Right kidney (tissue), 1 donor: ENCODE results near the gene LMNTD2.
"Not testable (repeated sequence)": the region's sequence is repeated elsewhere in the genome, so short reads cannot be mapped to it uniquely, and the experiment has no call there.

Source experiments
- DNase-seq: peaks from one replicate; pipeline ENCODE4 v3.0.0-alpha.2; 2016

LMNTD2 gene

DNA sequence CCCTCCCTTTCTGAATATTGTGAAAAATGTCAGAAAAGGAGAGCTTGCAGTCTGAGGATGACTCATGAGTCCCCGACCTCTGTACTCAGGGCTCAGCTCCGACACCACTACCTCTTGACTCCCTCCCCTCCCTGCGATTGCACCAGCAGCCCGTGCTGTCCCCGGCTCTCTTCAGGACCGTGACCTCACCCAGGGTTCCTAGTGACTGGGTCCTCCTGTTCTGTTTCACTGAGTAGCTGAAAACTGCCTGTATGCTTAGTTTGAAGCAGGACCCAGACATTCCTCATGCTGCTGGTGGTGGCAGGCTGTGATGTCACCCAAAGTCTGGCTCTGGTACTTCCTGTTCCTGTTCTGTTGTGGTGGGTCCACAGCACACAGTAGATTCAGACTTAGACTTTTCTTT lies 27.4 kb upstream of the LMNTD2 start:
- DNase-seq = no peak

DNA sequence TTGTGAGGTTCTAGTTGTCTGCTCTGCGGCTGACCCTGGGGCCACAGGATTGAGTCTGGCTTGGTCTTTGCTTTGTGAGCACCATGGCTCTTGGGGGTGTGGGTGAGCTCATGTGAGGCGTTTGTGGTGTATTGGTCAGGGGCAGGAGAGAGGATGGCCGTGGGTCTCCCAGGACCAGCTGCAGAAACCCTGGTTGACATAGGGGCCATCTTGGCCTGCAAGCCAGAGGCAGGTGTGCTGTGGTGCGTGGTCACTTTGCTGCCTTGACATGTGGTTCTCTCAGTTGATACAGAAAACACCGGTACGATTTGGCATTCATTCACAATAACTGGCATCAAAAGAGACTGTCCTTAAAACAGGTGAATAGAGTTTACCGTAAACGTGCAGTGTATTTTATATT lies 27.0 kb upstream of the LMNTD2 start:
- DNase-seq = no peak

DNA sequence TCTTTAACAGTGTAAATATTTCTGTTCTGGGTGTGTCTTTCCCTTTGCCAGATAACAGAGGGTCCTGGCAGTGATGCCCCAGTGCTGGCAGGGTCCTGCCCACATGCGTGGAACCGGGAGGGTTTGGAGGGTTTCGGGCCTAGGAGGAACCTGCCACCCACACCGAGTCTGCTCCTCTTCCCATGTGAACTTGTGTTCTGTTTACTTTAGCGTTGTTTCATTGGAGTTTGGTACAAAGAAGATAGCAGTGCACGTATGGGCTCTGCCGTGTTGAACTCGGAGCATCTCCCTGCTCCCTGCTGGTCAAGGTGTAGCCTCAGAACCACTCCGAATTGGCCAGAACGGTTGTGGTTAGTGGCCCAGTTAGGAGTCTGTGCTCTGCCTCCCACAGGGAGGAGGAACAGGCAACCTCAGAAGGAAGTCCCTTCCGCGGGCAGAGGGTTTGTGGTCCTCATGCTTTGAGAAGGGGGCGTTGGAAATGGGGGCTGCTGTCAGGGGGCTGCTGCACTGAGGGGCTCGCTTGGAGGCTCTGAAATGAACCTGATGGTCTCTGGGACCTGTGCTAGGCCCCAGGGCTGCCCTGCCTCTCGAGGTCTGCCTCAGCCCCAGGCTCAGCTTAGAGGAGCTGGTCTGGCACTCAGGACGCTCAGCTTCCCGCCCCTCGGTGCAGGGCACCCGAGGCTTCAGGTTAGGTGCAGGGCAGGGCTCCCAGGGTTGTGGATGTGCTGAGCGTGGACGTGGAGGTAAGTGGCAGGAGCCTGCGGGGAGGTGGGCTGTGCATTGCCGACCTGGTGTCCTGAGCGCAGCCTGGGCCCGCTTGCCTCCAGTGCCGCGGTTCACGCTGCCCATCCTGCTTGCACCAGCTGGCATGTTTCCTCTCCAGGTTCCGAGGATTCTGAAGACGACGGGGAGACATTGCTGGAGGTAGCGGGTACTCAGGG lies 26.1 kb upstream of the LMNTD2 start:
- no peak for DNase-seq

DNA sequence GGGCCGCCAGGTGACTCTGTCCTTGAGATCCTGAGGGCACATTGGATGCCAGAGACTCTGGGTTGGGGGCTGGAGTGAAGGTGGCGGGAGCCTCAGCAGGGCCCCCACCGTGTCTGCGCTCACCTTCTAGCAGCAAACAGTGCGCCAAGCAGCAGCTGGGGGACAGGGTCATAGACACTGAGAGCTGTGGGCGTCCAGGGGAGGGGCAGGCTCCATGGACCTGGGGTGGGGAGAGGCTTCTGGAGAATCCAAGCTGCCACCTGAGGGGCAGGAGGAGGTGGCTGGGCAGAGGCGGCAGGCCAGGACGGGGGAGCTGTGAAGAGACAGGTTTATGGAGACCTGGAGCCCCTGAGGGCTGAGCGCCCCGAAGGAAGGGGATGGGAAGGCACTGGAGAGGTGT lies 23.7 kb upstream of the LMNTD2 start:
- no peak for DNase-seq

DNA sequence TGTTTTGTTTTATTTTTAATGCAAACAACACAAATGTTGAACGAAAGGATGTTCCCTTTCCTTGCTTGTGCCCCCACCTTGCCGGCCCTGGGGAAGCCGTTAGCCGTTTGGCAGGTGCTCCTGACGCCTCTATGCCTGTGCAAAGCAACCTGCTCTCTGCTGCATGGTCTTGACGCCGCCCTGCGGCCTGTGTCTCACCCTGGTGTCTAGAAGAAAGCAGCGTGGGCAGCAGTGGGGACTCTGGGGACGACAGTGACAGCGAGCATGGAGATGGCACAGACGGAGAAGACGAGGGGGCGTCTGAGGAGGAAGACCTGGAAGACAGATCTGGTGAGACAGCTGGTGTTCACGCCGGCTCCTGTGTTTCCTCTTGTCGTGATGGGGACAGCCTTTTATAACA lies 21.2 kb upstream of the LMNTD2 start:
- DNase-seq = no peak

DNA sequence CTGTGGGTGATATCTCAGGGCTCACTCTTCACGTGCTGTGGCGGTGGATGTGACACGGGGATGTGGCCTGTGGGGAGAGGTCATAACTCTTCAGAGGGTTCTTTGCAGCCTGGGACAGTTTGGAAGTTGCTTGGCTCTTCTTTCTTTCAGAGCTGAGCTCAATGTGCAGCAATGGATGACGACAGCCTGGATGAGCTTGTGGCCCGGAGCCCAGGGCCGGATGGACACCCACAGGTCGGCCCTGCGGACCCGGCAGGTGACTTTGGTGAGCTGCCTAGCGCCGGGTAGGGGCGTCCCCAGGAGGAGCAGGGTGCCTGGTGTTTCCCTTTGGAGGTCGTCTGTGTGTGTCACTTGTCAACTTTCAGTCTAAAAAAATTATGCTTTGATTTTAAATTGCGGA lies 20.8 kb upstream of the LMNTD2 start:
- no peak for DNase-seq

DNA sequence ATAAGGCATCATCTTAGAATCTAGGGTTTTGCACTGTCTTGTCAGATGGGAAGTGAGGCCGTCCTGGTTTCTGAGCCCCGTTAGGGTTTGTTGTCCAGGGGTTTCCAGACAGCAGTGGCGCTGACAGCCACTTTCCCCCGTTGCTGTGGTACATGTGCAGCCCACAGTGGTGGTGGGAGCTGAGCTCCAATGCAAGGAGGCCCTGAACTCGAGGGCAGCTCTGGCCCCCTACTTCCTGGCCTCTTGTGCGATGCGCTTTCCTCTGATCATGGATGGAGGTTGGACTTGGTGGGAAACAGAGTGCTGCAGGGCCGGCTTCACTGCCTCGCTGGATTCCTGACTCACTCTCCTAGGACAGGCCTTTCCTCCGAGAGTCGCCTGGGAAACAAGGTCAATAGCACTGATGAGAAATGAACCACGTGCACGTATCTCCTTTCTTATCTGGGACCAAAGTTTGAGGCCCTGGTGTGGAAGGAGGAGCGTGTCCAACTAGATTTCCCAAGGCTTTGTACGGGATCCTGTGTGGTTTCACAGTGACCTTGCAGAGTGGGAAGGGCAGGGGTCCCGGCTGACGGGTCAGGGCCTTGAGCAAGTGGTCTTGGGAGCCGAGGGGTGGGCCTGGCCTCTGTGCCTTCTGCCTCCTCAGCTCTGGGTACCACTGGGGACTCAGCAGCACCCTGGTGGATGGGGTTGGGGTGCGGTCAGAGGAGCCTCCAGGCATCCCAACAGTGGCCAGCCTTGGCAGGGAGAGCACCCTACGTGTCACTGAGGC lies 19.5 kb upstream of the LMNTD2 start:
- no peak for DNase-seq

DNA sequence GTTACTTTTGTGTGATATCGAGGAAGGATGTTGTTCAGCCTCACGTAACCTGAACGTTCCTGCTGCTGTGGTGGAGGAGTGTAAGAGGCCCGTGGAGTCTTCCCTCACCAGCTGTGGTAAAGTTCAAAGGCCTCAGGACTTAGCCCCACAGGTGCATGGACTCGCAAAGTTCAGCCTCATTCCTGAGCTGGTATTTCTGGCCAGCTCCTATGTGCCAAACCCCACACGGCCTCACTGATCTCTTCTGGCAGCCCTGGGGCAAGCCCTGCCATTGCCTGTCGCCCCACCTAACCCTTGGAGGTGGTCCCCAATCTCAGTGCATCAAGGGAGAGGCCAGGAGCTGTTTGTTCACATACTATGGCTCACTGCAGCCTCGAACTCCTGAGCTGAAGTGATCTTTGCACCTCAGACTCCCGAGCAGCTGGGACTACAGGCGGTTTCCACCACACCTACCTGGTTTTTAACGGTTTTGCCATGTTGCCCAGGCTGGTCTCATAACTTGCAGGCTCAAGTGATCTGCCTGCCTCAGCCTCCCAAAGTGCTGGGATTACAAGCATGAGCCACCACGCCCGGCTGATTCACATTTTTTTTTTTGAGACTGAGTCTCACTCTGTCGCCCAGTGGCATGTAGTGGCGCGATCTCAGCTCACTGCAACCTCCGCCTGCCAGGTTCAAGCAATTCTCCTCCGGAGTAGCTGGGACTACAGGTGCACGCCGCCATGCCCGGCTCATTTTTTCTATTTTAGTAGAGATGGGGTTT lies 17.9 kb upstream of the LMNTD2 start:
- no peak for DNase-seq

DNA sequence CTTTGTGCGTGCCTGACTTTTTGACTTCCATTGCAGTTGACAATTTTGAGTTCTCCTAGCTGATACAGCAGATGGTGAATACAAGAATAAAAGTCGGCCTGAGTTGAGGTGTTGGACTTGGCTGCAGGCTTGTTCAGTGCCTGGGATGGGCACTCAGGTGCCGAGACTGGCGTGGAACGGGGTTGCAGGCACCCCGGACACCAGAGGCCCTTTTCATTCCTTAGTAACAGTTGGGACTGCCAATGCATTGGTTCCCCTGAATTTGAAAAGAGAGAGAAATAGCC lies 17.0 kb upstream of the LMNTD2 start:
- DNase-seq = no peak

DNA sequence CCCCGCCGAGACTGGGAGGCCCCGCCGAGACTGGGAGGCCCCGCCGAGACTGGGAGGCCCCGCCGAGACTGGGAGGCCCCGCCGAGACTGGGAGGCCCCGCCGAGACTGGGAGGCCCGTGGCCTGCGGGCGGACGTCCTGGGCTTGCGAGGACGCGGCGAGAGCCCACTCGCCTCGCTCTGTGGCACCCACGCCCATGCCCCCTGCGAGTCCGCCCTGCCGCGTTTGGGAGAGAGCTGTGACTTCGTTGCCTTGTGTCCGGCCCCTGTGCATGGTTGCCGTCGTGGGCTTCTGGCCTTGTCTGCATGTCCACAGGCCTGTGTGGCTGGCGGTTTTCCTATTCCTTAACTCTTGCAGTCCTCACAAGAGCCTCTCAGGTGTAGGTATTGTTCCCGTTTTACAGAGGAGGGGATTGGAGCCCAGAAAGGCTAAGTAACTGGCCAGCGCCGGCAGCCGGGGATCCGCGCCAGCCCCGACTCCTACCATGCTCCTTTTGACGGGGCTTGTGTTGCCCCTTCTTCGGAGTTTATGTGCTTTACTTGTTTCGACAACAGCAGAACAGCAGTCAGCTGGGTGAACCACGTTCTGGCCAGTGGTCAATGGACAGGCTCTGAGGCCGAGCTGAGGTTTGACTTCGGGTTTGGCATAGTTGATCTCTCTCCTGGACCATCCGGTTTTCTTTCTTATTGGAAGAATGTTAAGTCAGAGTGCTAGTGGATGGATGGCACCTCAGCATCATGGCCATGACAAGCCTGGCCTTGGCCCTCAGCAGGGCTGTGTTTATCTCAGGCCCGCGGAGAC lies 16.5 kb upstream of the LMNTD2 start:
- DNase-seq = no peak

DNA sequence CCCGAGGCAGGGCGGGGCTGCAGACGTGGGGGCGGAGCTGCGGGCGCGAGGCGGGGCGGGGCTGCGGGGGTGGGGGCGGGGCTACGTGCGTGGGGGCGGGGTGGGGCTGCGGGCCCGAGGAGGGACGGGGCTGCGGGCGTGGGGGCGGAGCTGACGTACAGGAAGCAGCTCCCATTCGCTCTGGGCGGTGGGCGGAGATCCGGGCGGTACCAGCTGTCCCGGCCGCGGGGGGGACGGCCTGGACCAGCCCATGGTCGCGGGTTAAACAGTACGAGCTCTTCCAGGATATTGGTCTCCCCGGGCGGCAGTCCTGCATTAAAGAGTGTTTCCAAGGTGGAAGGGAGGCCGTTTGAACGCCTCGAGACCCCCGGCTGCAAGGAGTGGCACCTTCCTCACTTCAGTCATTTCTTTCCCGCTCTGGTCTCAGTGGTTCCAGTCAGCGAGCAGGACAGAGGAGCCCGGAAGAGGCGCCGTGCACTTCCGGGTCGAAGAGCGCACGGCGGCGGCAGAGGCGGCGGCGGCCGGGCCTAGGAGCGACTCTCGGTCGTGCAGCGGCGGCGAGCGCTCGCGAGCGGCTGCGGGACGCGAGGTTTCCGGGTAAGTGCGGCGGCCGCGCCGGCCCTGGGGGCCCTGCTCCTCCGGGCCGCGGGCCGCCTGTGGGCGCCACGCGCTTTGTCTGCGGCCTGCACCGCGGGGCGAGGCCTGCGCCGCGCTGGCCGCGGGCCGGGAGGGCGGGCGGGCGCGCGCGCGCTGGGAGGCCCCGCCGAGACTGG lies 15.6 kb upstream of the LMNTD2 start, which contains the start of gene PHRF1:
Gene PHRF1, plus strand, starts transcription at position 475 of the 773 bp plus-strand sequence. CDS start 5,043 bp downstream, outside the sequence.
- peak; percentile 99 for DNase-seq

DNA sequence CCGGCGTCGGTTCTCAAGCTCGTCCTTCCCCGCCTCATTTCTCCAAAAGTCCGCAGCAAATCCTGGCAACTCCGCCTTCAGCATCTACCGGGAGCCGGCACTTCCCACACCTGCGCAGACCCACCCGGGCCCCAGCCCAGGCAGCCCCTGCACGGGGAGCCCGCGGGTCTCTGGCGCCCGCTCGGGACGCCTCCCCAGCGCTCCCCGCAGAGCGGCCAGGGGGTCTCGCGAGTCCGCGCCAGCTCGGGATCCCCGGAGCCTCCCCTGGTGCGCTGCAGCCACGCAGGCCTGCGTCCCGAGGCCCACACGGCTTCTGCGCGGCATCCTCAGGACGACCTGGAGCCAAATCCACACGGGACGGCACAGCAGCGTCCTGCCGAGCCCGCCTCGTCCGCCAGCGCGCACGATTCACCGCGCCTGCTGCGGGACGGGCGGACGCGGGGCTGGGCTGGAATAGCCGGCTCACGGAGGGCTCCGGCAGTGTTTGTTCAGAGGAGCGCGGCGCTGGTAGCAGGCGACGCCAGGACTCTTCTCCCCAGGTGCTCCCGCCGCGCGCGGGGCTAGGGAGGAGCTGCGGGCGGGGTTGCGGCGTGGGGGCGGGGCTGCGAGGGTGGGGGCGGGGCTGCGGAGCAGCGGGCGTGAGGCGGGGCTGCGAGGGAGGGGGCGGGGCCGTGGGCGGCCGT lies 14.9 kb upstream of the LMNTD2 start:
- peak; percentile 88 for DNase-seq

DNA sequence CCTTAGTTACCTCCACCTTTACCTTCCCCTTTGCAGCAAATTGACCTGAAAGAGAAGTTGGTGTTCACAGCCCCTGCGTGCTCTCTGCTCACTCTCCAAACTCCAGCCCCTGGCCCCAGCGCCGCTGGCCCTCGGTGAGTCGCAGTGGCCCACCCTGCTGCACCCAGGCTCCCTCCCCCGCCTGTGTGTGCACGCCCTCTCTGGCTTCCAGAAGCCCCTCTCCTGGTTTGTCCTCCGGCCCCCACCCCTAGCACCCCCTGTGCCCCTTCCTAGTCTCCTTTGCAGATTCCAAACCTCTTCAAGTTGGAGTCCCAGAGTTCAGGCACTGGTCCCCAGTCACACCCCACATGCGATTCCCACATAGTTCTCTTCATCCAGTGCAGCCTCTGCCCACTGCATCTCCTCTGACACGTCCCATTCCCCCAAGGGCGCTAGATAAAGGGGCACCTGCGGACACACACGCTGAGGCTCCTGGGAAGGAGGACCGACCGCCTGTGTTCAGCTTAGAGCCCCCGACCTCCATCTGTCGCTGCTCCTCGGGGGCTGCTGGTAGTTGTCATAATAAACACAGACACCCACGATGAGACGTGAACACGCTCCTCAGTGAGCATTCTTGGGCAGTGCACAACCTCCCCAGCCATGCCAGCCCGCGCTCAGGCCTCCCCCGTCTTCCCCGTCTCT lies 14.2 kb upstream of the LMNTD2 start:
- no peak for DNase-seq

DNA sequence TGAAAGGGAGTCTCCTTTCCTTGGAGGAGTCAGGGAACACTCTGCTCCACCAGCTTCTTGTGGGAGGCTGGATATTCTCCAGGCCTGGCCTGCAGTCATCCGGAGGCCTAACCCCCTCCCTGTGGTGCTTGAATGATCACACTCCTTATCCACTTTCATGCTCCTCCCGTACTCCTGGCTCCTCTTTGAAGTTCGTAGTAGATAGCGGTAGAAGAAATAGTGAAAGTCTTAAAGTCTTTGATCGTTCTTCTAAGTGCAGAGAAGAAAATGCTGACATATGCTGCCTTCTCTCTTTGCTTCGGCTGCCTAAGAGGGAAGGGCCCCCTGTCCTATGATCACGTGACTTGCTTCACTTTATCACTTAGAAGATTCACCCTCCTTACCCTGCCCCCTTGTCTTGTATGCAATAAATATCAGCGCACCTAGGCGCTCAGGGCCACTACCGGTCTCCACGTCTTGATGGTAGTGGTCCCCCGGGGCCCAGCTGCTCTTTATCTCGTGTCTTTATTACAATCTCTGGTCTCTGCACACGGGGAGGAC lies 13.6 kb upstream of the LMNTD2 start:
- DNase-seq = not testable (repeated sequence)

DNA sequence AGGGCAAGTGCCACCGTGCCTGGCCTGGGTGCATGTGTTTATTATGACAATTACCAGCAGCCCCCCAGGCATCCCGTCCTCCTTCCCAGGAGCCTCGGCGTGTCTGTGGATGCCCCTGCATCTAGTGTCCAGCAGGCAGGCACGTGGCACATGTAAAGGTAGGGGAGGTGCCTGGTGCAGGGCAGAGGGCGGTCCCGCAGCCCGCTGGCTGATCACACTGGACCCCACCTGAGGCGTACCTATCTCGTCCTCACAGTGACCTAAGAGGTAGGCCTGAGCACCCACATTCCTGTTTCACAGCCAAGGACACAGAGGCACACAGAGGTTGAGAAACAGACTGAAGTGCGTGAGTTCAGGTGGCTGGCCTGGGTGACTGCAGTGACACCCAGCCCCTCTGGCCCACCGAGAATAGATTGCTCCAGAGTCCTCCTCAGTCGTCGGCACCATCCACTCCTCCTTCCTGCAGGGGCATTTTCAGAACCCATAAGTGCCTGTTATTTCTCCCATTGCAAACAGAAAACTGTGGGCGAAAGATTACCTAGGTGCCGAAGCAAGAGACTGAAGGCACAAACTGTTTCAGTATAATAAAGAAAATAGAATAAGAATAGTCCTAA lies 12.7 kb upstream of the LMNTD2 start:
- DNase-seq = no peak

DNA sequence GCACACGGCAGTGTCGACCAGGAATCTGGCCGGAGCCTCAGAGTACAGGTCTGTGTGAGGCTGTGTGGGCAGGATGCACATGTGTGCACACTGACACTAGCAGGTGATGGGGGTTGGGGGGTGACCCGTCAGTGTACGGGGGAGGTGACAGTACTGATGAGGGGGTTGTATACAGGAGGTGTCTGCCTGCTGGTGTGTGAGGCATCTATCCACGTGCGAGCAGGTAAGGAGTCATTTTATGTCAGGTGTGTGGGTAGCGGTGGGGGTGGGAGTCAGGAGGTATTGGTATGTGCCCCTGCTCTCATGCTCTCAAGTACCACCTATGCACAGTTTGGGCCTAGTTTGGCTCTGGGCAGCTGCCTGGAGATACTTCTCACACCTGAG lies 11.3 kb upstream of the LMNTD2 start:
- no peak for DNase-seq

DNA sequence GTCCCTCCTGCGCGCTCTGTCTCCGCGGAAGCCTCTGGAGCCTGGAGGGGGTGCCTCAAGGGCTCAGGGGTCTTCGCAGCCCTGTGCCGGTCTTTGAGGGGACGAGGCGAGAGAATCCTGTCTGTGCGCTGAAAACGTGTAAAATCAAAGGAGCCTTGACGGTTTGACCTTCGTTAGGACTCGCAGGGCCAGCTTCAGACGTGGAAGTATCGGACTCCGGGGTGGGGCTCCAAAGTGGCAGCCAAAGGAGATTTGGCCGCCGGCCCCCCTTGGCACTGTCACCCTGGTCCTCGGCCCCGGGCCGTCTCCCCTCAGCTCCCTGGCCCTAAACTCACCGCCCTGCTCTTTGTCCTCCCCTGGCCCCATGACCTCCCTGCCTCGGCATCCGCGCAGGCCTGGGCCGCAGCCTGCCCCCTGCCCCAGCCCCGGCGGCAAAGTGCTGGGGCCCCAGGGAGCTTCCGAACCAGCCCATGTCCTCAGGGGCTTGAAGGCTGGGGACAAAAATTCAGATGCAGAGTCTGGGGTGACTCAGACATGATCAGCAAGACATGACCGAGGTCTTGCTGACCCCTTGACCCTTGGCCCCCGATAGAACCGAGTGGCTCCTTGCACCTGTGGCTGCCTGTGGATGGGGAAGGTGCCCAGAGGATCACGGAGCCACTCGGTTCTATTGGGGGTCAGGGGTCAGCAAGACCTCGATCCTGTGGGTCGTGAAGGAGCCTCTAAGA lies 8.8 kb upstream of the LMNTD2 start:
- DNase-seq = peak; percentile 62

DNA sequence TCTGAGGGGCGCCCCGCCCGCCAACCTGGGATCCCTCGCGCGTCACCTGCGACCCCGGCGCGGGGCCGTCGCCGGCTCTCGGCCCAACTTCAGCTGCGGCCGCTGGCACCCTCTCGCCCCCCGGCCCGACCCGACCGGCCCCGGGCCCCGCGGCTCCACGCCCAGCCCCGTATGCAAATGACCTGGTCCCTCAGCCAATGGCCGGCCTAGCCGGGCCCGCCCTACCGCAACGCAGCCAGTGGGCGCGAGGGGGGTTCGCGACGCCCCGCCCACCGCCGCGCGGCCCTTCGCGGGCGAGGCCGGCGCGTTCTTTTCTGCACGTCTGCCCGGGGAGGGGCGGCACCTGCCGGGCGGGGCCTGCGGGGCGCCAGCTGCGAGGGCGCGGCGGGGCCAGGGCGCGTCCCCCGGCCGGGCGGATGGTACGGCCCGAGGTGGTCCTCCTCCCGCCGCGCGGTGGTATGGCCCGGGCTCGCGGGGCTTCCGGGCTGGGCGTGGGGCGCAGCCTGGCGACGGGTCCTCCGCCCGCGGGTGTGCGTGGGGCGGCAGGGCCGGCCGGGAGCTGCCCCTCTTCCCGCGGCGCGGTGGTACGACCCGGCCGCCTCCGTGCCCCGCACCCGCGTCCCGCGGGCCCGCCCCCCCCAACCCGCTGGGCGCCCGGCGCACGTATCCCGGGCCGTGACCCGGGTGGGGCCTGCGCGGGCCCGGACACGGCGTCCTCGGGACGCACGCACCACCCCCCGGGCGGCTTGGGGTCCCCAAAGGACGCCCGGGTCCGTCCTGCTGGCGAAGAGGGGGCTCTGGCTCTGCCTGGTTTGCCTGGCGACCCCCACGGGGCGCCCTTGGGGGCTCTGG lies 8.0 kb upstream of the LMNTD2 start:
- DNase-seq = peak; percentile 80
